AG10803 (cell line): Measurements from ENCODE around the gene PYCR2.

ENCODE experiments used
- DNase-seq: peaks from one replicate; pipeline ENCODE4 v3.0.0; 2010; ENCODE audit warnings: low read depth
- H3K4me3 ChIP-seq: 2 replicates; pipeline ENCODE4 v1.5.1; 2011; ENCODE audit warnings: mild to moderate bottlenecking, low read length, control low read depth
- TF ChIP-seq, protein P1 (sequence below): conservative IDR thresholded peaks from 2 replicates; pipeline ENCODE4 v1.5.1; 2011; ENCODE audit warnings: mild to moderate bottlenecking, low read length, control low read depth, inconsistent platforms

Gene PYCR2

DNA sequence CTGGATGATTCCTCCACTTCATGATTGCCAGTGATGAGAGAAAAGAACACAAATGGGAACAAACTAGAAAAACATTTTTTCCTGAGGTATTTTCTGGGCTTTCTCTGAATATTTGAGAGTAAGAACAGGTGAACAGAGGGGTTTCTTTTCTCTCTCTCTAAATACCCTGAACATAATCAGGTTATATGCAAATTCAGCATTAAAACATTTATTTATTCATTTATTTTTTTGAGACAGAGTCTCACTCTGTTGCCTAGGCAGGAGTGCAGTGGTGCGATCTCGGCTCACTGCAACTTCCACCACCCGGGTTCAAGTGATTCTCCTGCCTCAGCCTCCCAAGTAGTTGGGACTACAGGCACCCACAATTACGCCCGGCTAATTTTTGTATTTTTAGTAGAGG lies 22.8 kb upstream of the PYCR2 start:
- TF ChIP-seq, protein P1, sequence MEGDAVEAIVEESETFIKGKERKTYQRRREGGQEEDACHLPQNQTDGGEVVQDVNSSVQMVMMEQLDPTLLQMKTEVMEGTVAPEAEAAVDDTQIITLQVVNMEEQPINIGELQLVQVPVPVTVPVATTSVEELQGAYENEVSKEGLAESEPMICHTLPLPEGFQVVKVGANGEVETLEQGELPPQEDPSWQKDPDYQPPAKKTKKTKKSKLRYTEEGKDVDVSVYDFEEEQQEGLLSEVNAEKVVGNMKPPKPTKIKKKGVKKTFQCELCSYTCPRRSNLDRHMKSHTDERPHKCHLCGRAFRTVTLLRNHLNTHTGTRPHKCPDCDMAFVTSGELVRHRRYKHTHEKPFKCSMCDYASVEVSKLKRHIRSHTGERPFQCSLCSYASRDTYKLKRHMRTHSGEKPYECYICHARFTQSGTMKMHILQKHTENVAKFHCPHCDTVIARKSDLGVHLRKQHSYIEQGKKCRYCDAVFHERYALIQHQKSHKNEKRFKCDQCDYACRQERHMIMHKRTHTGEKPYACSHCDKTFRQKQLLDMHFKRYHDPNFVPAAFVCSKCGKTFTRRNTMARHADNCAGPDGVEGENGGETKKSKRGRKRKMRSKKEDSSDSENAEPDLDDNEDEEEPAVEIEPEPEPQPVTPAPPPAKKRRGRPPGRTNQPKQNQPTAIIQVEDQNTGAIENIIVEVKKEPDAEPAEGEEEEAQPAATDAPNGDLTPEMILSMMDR: no peak
- no peak overlapping the region for H3K4me3 ChIP-seq
- DNase-seq: no peak

DNA sequence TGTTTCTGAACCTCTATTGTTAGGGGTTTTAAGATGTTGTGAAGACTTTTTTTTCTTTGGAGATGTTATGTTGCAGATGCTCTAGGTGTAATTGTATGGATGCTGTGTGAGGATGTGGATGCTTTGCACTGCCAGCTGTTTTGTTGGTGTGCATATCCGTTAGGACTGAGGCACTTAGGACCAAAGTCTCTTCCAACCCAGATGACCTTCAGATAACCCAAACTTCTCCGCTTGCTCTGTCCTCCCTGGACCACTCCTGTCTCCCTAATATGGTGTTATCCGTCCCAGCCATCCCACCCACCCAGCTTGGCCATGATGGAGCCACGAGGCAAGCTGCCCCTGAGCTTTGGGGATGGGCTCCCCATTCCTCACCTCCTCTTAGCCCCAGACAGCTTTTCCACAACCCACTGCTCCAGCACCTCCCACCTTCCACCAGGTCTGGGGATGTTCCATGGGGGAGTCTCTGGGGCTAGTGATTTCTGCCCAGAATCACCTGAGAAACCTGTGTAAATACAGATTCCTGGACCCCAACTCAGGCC lies 22.1 kb upstream of the PYCR2 start:
- H3K4me3 ChIP-seq: no peak overlapping the region
- TF ChIP-seq, protein P1: no peak
- no peak for DNase-seq

DNA sequence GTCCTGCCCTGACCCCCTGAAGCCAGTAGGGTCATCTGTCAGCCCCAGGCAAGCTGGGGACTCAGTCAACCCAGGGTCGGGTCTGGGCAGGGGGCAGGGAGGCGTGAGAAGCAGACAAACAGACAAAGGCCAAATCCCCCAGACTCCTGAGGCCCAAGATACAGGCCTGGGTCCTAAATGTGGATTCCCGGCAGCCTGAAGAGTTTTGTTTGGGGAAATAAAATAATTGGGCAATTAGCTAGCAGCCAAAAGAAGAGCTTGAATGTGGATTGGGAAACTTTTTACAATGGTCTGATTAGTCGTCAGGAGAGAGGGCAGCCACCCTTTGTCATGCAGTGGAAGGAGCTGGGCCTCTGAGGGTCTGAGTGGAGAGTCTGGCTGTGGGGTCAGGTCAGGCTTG lies 21.5 kb upstream of the PYCR2 start:
- no peak overlapping the region for H3K4me3 ChIP-seq
- TF ChIP-seq, protein P1: no peak

DNA sequence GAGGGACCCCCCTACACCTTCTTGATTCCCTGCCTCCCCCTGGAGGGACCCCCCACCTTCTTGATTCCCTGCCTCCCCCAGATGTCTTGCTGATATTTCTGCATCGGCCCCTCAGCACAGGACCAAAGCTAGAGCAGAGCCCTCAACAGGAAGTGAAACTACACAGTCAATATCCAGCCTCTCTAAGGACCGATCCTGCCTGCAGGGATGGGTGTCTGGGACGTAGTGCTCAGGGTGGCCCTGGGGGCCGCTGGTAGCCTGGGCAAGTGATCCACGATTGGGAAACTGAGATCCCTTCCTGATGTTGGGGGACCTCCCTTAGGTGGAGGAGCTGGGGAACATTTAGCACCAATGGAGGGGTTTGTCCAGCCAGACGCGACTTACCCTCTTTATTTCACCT lies 20.9 kb upstream of the PYCR2 start:
- no peak overlapping the region for H3K4me3 ChIP-seq
- TF ChIP-seq, protein P1: no peak
- no peak for DNase-seq

More for the DNA sequence above, 21.5 kb upstream of the PYCR2 start:
- no peak for DNase-seq

DNA sequence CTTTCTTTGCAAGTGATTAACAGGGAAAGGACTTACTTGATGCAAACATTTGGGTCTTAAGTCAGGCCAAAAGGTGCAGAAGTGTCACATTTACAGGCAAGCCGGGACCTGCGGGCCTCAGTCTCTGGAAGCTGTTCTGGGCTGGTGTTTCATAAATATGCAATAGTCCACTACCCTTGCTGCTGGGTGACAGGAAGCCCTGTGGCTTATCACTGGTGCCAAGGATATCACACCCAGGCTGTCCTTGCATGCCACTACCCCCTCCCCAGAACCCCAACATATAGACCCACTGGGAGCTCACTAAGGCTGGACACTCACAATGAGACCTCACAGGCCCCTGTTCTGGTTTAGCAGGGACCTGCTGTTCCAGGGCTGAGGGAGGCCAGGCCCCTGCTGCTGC lies 20.3 kb upstream of the PYCR2 start:
- DNase-seq: no peak
- TF ChIP-seq, protein P1: no peak
- no peak overlapping the region for H3K4me3 ChIP-seq

DNA sequence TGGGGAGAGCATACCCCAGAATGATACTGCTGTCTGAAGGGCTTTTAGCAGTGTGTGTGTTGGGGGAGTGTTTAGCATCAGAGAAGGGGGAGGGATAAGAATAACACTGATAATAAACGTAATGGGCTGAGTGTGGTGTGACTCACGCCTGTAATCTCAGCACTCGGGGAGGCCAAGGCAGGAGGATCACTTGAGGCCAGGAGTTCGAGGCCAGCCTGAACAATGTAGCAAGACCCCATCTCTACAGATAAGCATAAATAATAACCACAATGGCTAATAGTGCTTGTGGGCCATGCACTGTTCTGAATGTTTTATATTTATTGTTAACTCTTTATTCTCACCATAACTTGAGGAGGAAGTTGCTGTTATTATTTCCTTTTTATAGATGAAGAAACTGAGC lies 19.5 kb upstream of the PYCR2 start:
- no peak overlapping the region for H3K4me3 ChIP-seq
- TF ChIP-seq, protein P1: no peak
- DNase-seq: no peak

DNA sequence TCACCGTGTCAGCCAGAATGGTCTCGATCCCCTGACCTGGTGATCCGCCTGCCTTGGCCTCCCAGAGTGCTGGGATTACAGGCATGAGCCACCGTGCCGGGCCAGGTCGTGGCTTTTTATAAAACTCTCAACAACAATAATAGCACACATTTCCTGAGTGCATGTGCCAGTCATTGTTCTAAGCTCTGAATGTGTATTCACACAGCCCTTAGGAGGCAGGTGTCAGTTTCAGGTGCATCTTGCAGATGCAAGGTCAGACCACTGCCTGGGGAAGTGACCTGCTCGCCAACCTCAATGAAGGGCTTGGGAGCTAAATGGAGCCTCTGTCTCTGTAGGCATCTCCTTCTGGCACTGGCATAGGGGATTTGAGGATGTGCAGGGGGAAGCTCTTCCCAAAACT lies 18.5 kb upstream of the PYCR2 start:
- no peak overlapping the region for H3K4me3 ChIP-seq
- TF ChIP-seq, protein P1: no peak
- DNase-seq: no peak
